DND-41 (cell line): ENCODE results near the gene SAMD1.

Experiments used
- ATAC-seq: fragments of 200-7000 bp; cut with Tn5 transposase; 3 replicates; pipeline ENCODE4 v1.9.1; 2021; ENCODE audit warnings: low read depth; ENCODE audit not compliant: insufficient read depth
- DNase-seq: peaks from one replicate; pipeline ENCODE4 v3.0.0-alpha.2; 2020
- H2AFZ ChIP-seq: 2 replicates; pipeline ENCODE4 v1.6.0; 2012; ENCODE audit warnings: low read depth, low read length
- H3K27ac ChIP-seq: 2 replicates; pipeline ENCODE4 v1.5.1; 2012; ENCODE audit warnings: low read length, inconsistent platforms
- H3K27me3 ChIP-seq: fragments of 200-600 bp; sonication (generic); 2 replicates; pipeline ENCODE4 v1.6.0; 2012; ENCODE audit warnings: low read length, mild to moderate bottlenecking, inconsistent platforms; ENCODE audit not compliant: insufficient read depth, poor library complexity
- H3K36me3 ChIP-seq: 2 replicates; pipeline ENCODE4 v1.5.1; 2012; ENCODE audit warnings: low read length, inconsistent platforms; ENCODE audit not compliant: insufficient read depth
- H3K4me1 ChIP-seq: 2 replicates; pipeline ENCODE4 v1.5.1; 2012; ENCODE audit warnings: mild to moderate bottlenecking, low read length; ENCODE audit not compliant: insufficient read depth
- H3K4me2 ChIP-seq: 2 replicates; pipeline ENCODE4 v1.6.0; 2012; ENCODE audit warnings: mild to moderate bottlenecking, moderate library complexity, low read length, inconsistent platforms; ENCODE audit not compliant: insufficient read depth
- H3K4me3 ChIP-seq, 2 experiments: fragments of 200-600 bp in 1 of 2; shearing (Covaris generic) in 1 of 2; 2 replicates each; pipeline ENCODE4 v1.5.1; 2012 to 2016; ENCODE audit warnings: inconsistent platforms in 2 of 2, low read length in 2 of 2, mild to moderate bottlenecking in 2 of 2, low read depth in 1 of 2, moderate library complexity in 1 of 2
- H3K79me2 ChIP-seq: 2 replicates; pipeline ENCODE4 v1.6.0; 2012; ENCODE audit warnings: low read length, inconsistent platforms; ENCODE audit not compliant: insufficient read depth
- H3K9ac ChIP-seq: 2 replicates; pipeline ENCODE4 v1.6.0; 2012; ENCODE audit warnings: low read depth, mild to moderate bottlenecking, inconsistent platforms, low read length, moderate library complexity
- H3K9me3 ChIP-seq: 2 replicates; pipeline ENCODE4 v1.5.1; 2012; ENCODE audit warnings: low read length, moderate library complexity, mild to moderate bottlenecking, inconsistent platforms; ENCODE audit not compliant: insufficient read depth, severe bottlenecking
- H4K20me1 ChIP-seq: 2 replicates; pipeline ENCODE4 v1.6.0; 2012; ENCODE audit warnings: low read length; ENCODE audit not compliant: insufficient read depth
- EZH2 ChIP-seq: IDR thresholded peaks from 3 replicates; pipeline ENCODE4 v1.6.1; 2012; ENCODE audit warnings: borderline replicate concordance, low read depth, mild to moderate bottlenecking, moderate library complexity, low read length, inconsistent platforms; ENCODE audit not compliant: severe bottlenecking
- TF ChIP-seq, protein P1 (sequence below): IDR thresholded peaks from 2 replicates; pipeline ENCODE4 v1.5.1; 2012; ENCODE audit warnings: borderline replicate concordance, low read length, moderate library complexity, mild to moderate bottlenecking; ENCODE audit not compliant: poor library complexity, severe bottlenecking; ENCODE audit errors: extremely low read depth

Gene SAMD1

DNA sequence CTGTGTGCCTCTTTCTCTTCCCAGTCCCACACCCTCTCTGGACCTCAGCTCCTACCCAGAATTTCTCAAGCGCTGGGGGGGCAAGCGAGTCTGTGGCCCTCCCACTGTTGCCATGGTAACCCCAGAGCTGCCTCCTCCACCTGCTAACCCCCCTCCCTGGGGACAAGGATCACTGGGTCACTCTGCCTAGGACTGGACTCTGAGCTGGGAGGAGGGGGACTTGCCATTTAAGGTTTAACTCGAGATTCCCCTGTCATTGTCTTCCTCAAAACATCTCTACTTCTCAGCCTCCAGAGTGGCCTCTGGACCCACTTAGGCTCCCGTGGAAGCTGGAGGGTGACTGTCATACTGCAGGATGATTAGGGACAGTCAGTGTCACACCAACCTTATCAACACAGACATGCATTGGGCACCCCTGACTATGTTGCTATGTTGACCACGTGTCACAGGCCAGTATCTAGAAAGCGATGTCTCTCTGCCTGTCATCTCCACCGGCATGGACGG lies 30.8 kb downstream of the SAMD1 start:
- Histone ChIP-seq H3K9me3 (no peaks in the 10 kb centered on the region), H3K79me2 (no peaks in the 10 kb centered on the region), H3K4me2 (no peak overlapping the region), H3K27me3 (no peaks in the 10 kb centered on the region), H3K36me3 (no peaks in the 10 kb centered on the region), H3K9ac (no peak overlapping the region), H3K27ac (no peak overlapping the region), H3K4me1 (peaks cover 7% of the 10 kb centered on the region), H4K20me1 (no peaks in the 10 kb centered on the region), H3K4me3 (no peak overlapping the region), H2AFZ (no peak overlapping the region)
- TF ChIP-seq EZH2, result no peak
- TF ChIP-seq, protein P1, sequence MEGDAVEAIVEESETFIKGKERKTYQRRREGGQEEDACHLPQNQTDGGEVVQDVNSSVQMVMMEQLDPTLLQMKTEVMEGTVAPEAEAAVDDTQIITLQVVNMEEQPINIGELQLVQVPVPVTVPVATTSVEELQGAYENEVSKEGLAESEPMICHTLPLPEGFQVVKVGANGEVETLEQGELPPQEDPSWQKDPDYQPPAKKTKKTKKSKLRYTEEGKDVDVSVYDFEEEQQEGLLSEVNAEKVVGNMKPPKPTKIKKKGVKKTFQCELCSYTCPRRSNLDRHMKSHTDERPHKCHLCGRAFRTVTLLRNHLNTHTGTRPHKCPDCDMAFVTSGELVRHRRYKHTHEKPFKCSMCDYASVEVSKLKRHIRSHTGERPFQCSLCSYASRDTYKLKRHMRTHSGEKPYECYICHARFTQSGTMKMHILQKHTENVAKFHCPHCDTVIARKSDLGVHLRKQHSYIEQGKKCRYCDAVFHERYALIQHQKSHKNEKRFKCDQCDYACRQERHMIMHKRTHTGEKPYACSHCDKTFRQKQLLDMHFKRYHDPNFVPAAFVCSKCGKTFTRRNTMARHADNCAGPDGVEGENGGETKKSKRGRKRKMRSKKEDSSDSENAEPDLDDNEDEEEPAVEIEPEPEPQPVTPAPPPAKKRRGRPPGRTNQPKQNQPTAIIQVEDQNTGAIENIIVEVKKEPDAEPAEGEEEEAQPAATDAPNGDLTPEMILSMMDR, result no peak
- no peak for DNase-seq
- ATAC-seq, result no peak

DNA sequence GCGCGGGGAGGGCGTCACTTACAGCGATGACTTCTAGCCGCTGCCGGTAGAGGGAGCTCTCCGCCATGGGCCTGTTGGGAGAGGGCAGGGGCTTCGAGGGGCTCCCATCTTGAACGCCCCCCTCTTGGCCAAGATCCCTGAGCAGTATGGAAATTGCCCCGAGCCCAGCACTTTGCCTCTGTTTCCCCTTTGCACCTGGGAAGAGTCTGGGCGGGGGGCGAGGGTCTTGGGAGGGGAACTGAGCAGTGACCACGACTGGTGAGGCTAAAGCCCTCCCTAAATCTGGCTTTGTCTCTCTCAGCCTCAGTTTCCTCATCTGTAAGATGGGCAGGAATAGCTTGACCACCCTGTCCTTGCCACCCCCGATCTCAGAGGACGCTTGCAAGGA lies 31.5 kb downstream of the SAMD1 start:
- Histone ChIP-seq H3K79me2 (no peaks in the 10 kb centered on the region), H3K9me3 (no peaks in the 10 kb centered on the region), H3K4me1 (peaks cover 7% of the 10 kb centered on the region), H3K36me3 (no peaks in the 10 kb centered on the region), H3K4me3 (no peak overlapping the region), H4K20me1 (no peaks in the 10 kb centered on the region), H3K9ac (no peak overlapping the region), H3K27me3 (no peaks in the 10 kb centered on the region), H3K27ac (no peak overlapping the region), H2AFZ (no peak overlapping the region), H3K4me2 (no peak overlapping the region)
- DNase-seq, result peak; percentile 35
- TF ChIP-seq EZH2, result no peak
- TF ChIP-seq, protein P1, result peak; percentile 62
- ATAC-seq, result no peak

DNA sequence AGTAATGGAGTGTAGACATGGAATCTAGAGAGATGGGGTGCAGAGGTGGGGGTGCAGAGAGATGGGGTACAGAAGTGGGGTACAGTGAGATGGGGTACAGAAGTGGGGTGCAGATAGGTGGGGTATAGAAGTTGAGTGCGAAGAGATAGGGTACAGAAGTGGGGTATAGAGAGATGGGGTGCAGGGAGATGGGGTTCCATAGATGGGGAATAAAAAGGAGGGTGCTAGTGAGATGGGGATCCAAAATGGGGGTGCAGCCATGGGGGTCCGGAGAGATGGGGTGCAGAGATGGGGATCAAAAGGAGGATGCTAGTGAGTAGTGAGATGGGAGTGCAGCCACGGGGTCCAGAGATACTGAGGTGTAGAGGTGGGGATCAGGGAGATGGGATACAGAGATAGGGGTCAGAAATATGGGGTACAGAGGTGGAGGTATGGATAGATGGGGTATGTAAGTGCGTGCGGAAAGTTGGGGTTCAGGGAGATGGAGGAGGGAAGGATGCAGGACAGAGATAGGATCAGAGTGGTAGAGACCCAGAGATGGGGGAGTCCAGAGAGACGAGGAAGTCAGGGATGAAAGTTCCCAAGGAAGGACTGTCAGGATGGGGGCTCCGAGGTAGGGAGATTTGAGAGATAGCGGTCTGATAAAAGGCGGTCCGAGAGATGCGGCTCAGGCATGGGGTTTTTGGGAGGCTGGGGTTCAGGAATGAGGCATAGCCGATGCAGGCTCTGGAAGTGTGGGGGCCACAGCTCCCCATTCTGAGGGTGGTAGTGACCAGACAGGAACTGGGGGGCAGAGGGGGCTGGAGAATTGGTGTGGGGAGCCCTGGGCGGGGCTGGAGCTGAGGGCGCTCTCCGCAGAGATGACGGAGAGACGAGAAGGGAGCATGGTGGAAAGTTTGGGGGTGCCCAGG lies 32.1 kb downstream of the SAMD1 start:
- no peak overlapping the region for H2AFZ ChIP-seq
- no peaks in the 10 kb centered on the region for H3K9me3 ChIP-seq
- H3K36me3 ChIP-seq, result no peaks in the 10 kb centered on the region
- no peaks in the 10 kb centered on the region for H4K20me1 ChIP-seq
- no peaks in the 10 kb centered on the region for H3K79me2 ChIP-seq
- H3K4me1 ChIP-seq, result peaks cover 7% of the 10 kb centered on the region
- H3K4me3 ChIP-seq, result no peak overlapping the region
- H3K9ac ChIP-seq, result no peak overlapping the region
- H3K27me3 ChIP-seq, result no peaks in the 10 kb centered on the region
- peak overlapping the region; percentile 40; the same call in 1 of the 2 replicates for H3K4me2 ChIP-seq
- no peak for ATAC-seq
- TF ChIP-seq EZH2, result no peak
- H3K27ac ChIP-seq, result no peak overlapping the region
- DNase-seq, result no peak

DNA sequence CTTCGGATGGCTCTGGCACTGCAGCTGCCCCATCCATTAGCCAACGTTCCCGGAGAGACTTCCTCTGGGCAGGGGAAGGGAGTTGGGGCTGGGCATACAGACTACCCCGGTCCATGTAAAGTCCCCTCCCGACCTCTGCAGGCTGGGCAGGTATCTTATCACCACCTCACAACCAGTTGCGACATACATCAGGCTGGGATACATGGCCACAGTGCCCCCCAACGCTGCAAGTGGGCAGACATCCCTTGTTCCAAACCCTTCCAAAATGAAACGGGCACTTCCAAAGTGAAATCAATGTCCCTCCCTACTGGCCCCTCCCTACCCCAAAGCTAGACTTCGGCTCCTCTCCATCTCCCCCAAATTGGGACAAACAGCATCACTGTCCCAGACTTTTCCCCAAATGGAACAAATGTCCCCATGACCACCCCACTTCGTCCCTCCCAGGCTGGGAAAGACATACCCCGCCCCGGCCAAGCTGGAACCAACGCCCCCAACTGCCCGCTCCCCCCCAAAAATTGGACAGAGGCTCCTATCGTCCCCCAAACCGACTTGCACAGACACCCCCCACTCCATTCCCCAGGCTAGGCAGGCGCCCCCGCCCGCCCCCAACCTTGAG lies 33.7 kb downstream of the SAMD1 start:
- Histone ChIP-seq H2AFZ (no peak overlapping the region), H3K9ac (no peak overlapping the region), H3K4me2 (peak overlapping the region; percentile 49), H3K4me1 (peaks cover 7% of the 10 kb centered on the region), H3K4me3 (no peak overlapping the region), H3K27ac (no peak overlapping the region), H3K9me3 (no peaks in the 10 kb centered on the region), H3K27me3 (no peaks in the 10 kb centered on the region), H3K79me2 (no peaks in the 10 kb centered on the region), H3K36me3 (0 out of 2 replicates have a peak, but pooled peaks cover 3% of the 10 kb centered on the region), H4K20me1 (no peaks in the 10 kb centered on the region)
- no peak for ATAC-seq
- TF ChIP-seq, protein P1, result no peak
- TF ChIP-seq EZH2, result no peak
- DNase-seq, result no peak
